GM18502 (cell line): Measurements from ENCODE around the gene PTPN5.

Source experiments
- ATAC-seq: cut with Tn5 transposase; IDR thresholded peaks from one replicate; pipeline ENCODE4 v1.9.1; 2021; ENCODE audit warnings: mild to moderate bottlenecking; ENCODE audit not compliant: unreplicated experiment, poor library complexity

Gene PTPN5

DNA sequence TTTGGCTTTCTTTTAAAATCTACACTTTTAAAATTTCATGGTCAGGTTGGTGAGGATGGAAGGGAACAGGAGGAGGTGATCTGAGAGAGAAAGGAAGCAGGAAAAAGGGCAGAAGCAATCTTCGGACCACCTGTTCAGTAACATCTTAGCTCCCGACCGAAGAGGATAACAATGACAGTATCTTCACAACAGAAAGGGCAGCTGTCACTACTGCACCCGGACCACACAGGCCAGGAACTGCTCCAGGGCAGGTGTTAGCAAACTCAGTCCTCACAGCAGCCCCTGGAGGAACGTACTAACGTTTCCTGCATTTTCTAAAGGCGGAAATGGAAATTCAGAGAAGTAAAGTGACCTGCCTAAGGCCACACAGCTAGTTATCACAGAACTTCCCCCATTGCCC is 16.8 kb downstream of the PTPN5 start:
- no peak for ATAC-seq

DNA sequence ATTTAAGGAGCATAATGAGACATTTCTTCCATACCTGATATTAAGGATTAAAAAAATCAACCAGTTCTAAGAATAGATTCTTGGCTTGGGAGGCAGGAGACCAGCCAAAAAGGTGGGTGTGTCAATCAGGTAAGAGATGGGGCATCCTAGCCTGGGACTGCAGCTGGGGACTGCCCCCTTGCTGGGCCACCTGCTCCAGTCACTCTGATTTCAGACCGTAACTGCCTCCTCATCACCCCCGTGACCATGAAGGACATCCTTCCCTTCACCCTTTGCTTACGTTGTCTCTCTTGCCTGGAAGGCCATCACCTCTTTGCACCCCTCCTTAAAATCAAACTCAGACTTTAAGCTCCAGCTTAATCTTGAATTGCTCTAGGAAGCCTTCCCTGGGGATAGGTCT is 17.9 kb downstream of the PTPN5 start:
- no peak for ATAC-seq

DNA sequence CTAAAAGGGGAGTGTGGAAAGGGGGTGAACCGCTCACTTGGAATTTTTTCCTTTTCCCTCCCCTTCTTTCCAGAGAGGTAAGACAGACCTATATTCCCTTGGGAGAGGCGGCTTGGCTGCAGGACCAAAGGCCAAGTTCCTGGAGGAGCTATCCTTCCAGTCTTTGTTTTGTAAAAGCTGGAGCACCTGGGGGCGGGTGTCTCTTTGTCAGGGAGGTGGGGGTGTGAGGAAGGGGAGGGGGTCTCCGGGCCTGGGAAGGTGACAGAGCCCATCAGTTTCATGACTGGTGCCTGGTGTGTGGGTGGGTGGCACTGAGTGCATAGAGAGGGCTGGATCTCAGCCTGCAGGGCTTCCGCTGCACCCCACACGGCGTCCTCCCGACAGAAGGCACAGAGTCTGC is 18.5 kb downstream of the PTPN5 start:
- no peak for ATAC-seq

DNA sequence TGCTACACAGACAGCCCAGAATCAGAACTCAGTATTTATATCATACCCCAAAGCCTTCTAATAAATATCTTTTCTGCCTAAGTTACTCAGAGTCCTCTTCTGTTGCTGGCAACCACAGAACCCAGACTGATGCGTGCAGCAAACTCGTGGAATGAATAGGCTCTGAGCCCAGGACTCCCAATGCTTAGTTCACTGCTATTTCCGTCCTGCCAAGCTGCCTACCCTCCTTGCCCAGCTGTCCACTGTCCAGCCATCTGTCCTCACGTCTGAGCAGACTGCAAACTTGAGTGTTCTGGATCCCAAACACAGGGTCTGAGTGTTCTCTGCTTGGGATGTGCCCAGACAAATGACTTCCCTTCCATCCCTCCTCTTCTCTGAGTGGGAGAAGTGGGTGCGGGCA is 19.4 kb downstream of the PTPN5 start:
- no peak for ATAC-seq

DNA sequence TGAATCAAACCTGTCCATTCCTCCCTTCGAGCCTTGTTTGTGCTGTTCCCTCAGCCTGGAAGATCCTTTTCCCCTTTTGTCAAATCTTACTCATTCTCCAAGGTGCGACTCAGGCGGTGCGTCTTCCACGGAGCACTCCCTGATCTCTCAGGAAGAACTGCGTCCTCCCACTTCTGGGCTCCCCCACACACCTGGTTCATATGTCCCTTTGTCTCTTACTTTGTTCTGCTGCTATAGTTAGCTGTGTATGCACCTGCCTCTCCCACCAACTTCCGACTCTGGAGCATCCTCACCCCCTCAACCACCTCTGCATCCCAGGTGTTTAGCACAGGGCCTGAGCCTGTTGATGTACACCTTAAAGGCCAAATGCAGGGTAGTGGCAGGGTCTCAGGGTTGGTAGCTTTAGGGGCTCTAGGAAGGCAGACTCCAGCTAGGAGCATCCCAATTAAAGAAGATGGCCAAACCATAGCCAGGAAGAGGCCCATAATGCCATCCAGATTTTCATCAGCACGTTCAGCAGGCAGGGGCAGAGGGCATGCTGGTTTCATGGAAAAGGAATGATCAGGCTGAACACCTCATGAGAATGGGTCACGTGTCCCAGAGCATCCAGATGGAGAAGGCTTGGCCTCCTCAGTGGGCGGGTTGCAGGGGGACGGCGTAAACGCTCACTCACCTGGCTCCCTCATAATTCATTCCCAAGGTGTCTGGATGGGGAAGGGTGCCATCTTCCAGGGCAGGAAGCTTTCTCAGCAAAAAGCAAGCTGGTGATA is 20.1 kb downstream of the PTPN5 start:
- no peak for ATAC-seq

DNA sequence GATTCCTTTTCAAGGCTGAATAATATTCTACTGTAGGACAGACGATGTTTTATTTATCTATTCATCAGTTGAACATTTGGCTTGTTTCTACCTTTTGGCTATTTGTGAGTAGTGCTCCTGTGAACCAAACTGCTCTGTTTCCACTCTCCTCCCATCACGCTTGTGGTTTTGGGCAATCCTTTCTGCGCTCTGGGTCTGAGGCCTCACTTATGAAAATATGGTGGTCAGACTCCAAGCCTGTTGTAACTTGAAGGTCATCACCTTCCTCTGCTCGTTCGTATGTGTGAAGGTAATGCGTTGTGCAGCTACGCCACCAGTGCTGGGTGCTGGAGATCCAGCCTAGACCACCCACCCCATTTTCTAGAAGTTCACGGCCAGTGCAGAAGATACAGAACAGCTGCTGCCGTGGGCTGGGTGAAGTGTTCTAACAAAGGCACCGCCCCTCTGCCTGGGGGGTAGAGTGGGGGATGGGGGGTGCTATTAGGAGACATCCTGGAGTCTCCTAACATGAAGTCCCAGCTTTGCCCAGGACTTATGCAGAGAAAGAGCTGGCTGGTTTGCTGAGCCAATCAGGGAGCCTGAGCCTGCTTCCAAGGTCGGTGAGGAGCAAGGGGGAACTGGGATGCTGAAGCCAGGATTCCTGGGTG is 21.0 kb downstream of the PTPN5 start:
- no peak for ATAC-seq

DNA sequence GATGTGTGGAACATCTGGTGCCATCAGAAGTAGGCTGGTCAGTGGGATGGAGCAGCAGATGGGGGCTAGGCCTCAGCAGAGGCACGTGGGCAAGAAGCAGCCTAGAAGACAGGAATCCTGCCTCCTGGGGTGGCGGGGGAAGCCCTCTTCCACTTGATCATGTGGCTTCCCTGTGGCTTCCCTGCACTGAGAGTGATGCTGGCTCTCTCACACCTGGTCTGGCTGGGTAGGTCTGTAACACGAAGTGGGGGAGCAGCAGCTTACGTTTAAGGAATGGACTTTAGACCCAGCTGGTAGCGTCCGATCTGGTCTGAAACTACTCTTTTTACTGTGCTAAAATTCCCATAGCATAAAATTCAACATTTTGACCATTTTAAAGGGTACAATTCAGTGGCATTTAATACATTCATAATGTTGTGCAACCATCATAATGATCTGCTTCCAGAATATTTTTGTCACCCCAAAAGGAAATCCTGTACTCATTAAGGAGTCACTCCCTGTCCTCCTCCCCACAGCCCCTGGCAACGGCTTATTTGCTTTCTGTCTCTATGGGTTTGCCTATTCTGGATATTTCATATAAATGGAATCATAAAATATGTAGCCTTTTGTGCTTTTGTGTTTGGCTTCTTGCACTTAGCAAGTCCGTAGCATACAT is 21.7 kb downstream of the PTPN5 start:
- ATAC-seq: peak; percentile 50

DNA sequence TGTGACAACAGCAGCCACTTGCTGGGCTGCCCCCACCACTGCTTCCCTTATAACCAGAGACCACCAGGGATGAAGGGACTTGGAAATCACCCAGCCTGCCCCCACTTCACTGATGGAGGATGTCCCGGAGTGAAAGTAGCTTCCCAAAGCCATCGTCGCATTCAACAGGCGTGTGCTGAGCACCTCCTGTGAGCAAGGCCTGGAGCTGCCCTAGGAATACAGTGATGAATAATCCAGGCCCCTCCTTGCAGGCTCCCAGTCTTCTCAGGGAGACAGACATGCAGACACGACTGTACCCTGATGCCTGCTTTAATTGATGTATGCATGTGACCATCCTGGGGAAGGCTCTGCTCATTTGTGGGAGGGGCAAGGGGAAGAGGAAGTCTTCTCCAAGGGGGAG is 22.6 kb downstream of the PTPN5 start:
- ATAC-seq: no peak

DNA sequence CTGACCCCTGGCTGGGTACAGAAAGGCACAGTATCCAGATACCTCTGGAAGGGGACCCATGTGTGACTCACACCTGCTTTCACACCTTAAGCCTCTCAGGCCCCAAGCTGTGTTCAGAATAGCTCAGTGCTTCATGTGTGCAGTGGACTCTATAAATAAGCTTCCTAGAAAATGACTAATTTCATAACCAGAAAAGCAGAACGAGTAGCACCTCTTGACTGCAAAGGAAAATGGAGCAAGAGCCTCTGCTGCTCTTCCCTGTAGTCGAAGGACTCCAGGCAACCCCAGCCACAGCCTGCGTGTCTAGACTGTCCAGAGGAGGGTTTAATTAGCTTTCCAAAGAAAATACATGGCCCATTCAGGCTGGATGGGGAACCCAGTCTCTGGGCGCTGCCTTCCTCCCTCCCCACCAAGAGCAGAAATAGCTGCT is 23.1 kb downstream of the PTPN5 start:
- ATAC-seq: peak; percentile 88

DNA sequence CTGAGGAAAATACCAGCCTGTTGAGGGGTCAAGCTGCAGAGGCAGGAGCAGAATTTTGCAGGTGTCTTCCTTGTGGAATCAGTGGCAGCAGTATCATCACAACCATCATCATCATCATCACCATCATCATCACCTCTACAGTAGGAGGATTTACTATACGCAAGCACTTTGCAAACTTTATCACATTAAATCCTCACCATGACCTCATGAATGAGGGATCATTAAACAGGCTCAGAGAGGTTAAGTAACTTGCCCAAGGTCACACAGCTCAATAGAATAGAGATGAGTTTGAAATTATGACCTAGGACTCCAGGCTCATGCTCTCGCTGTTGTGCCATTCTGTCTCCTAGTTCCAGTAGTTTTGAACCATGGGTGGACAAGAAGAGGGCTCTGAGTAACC is 25.6 kb downstream of the PTPN5 start:
- ATAC-seq: no peak

DNA sequence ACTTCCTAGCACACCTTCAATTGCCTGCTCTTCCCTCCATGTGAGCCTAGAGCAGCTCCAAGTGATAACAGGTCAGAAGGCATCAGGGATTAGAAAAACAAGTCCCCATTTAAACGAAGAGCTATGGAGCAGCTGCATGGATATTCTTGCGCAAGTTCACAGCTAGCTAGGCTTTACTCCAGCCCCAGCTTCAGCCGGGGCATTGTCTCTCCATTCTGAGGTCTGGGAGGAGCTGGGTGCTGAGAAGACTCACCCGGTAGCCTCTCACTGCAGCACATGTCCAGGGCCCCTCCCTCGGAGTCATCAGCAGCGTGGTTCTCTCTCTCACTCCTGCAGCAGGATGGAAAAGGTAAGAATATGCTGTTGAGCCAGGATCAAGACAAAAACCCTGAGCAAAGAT is 26.0 kb downstream of the PTPN5 start:
- no peak for ATAC-seq

DNA sequence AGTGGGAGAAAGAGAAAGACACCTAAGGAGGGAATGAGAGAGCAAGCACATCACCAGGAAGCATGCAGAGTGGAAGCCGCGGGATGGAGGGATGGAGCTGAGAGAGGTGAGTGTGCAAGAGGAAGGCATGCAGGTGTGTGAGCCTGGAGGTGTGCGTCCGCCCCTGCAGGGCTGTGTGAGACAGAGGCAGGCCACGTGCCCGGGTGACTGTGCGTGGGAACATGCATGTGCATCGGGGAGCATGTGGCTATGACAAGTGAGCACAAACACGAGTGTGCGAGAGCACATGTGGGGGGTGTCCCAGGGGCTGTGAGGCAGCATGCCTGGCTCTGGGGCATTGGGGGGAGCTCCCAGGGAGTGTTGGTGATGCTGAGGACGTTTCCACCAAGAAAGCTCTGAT is 29.9 kb downstream of the PTPN5 start:
- ATAC-seq: no peak

DNA sequence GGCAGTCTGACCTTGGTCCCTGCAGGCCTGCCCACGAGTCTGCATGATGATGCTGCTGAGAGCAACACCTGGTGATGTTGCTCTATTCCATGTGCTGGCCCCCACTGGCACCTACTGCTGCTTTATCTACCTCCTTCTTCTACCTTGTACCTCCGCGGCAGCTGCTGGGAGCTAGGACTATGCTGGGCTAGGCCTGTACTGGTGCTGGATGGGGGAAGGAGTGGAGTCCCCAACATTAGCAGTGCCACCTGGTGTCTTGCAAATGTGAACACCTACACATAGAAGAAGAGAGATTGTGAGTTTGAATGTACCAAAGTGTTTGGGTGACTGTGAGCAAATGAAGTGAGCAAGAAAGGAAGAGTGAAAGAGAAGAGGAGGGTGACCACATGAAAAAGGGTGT is 30.5 kb downstream of the PTPN5 start:
- ATAC-seq: no peak

DNA sequence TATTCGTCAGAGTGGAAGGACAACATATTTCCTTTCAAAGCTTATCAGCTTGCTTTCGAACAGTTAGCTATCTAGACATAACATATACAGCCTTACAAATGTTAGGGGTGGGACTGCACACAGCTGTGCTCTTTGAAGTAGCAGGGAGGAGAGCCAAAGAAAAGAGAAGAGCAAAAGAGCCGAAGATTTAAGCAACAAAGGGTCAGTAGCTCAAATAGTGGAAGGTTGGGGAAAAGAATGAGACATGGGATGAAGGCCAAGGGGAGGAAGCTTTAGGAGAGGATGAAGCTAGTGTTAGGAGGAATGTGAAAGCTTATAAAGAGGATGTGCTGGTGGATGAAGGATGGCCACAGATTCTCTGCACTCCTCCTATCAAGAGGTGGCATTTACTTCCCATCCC is 33.8 kb downstream of the PTPN5 start:
- no peak for ATAC-seq

DNA sequence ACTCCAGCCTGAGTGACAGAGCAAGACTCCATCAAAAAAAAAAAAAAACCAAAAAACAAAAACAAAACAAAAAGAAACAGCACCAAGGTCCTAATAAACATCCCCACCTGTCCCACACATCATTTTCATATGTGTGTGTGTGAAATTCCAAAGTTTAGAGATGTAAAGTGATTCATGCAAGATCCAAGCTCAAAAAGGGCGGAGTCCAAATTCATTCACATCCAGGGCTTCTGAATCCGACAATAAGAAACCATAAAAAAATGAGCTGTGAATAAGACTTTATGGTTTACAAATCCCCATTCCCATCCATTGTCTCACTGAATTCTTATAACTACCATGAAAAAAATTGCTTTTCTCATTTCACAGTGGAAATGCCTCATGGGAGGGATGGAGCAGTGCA is 34.7 kb downstream of the PTPN5 start:
- ATAC-seq: no peak

DNA sequence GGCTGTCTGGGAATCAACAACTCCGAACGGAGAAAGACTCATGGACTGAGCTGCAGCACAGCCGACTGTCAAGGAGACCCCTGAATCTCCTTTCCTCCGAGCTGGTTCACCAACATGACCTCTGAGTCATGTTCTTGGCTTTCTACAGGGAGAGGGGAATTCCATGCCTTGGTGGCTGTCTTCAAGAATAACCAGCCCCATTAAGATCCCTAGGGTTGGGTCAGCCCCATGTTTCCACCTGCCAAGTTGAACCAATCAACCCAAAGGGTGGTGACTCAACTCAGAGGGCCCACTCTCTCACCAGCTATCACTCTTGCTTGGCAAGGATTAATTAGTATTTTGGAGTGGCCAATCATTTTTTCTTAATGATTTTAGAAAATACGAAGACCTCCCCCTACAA is 37.3 kb downstream of the PTPN5 start:
- no peak for ATAC-seq

DNA sequence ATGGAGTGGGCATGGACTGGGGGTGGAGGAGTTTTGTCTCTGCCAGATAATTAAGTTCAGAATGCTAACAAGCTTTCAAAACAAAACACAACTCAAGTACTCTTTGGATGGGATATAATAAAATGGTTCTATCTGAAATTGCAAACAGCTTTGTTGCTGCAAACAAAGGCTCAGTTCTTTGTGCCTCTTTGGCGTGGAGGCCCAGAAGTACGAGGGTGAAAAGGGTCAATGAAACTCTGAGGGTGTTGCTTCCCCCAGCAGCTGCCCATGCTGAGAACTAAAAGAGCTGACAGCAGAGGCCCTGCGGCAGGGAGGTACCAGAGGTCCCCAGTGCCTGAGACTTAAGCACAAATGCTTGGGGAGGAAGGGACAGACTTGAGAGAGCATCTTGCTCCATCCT is 39.1 kb downstream of the PTPN5 start:
- no peak for ATAC-seq

DNA sequence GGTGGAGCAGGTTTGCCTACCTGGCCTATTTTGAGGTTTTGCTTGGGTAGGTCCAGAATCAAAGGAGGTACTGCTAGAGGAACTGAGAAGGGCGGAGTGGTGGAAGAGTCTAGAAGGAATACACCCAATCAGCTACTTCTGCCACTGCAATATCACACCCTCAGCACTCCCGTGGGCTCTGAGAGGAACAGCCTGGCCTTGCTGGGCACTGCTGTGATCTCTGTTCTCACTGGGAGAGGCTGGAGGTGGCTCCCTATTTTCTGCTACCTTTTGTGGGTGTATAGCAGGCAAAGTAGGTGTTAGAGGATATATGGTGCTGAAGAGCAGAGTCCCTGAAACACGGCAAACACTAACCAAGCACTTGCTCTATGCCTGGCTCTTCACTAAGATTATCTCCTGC is 40.7 kb downstream of the PTPN5 start:
- no peak for ATAC-seq

DNA sequence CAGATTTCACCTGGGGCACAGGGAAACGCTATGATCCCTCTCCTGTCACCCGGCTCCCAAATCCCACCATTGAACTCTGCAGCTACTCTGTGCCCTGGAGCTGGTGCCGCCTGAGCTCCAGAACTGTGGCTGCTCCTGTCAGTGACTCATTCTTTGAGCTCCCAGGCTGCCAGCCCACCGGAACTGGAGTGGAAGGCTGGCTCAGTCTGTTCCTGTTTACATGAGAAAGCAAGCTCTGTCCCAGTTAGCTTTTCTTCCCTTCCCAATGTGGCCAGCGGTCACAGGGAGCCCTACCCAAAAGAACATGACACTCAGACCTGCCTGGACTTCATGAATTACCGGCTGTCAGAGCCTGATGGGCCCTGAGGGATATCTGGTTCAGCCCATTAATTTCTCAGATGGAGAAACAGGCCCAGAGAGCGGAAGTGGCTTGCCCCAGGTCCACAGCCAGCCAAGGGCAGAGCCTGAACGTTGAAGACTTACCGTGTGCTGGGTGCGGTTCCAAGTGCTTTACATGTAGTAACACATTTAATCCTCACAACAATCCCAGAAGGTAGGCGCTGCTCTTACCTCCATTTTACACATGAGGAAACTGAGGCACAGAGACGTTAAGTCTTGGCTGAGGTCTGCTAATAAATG is 41.8 kb downstream of the PTPN5 start:
- no peak for ATAC-seq

DNA sequence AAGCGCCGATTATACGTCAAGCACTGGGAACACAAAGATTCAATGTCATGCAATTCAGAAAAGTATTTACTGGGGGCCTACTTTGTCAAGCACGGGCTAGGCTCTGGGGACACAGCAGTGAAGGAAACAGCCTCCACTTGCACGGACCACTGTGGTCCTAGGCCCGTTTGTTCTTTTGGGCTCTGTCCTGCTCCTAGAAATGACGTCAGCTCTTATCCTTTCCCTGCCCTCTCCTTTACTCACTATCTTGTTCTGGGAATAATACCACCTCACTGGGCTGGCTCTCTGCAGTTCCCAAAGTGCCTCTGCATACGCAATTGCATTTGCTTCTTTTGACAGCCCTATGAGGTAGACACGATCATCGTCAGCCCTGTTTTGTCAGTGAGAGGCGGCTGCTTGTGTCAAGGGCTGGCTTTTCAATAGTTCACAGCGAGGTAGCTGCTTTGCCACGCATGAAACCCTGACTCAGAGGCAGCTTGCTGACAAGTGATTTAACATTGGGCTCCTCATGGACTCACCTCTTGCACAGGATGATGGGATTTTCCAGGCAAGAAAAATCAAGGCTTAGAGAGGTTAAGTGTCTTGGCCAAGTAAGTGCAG is 42.7 kb downstream of the PTPN5 start:
- no peak for ATAC-seq

DNA sequence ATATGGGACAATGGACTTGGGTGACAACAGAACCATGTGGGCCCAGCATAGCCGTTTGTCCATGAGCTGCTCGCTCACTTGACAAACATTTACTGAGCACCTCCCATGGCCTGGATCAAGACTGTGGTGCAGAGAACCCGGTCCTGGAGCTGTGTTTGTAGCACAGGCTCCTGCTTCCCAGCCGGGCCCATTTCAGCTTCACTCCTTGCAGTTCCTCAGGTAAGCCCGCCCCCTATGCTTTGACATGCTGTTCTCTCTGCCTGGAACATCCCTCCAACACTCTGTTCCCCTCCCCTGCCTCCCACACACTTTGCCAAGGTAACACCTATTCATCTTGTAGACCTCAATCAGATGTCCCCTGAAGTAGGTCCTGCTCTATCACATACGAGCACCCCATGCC is 46.3 kb downstream of the PTPN5 start:
- ATAC-seq: no peak
